Lung (tissue), 12 donors: ENCODE results near the gene FAM118A. TPM values are rescaled to one million over a fixed set of nuclear protein-coding genes. Genes with fewer than 3 reads are reported as not detected.
"Not testable (repeated sequence)": the region's sequence is repeated elsewhere in the genome, so short reads cannot be mapped to it uniquely, and the experiment has no call there.

Source experiments
- ATAC-seq: fragments of 200-7000 bp; cut with Tn5 transposase; one replicate; pipeline ENCODE4 v1.9.1; 2020; ENCODE audit warnings: moderate number of reproducible peaks; ENCODE audit not compliant: insufficient read depth, low FRiP score
- DNase-seq, 3 donors: peaks; one replicate each; pipeline ENCODE4 v3.0.0-alpha.2; 2013 to 2017
- H3K27ac ChIP-seq, 2 donors: one replicate each; pipeline ENCODE4 v1.5.1; 2013; ENCODE audit warnings: mild to moderate bottlenecking in 2 of 2, moderate library complexity in 2 of 2, control low read depth in 1 of 2, inconsistent platforms in 1 of 2, low read depth in 1 of 2, low read length in 1 of 2
- H3K27me3 ChIP-seq, 3 donors: one replicate each; pipeline ENCODE4 v1.5.1; 2013; ENCODE audit warnings: low read length in 2 of 3; ENCODE audit not compliant: control insufficient read depth in 3 of 3, insufficient read depth in 3 of 3
- H3K36me3 ChIP-seq, 4 donors: one replicate each; pipeline ENCODE4 v1.5.1; 2013; ENCODE audit warnings: low read length in 4 of 4, mild to moderate bottlenecking in 1 of 4, moderate library complexity in 1 of 4; ENCODE audit not compliant: control insufficient read depth in 4 of 4, insufficient read depth in 4 of 4
- H3K4me1 ChIP-seq, 5 donors: one replicate each; pipeline ENCODE4 v1.5.1; 2013; ENCODE audit warnings: low read length in 5 of 5, mild to moderate bottlenecking in 2 of 5, moderate library complexity in 1 of 5; ENCODE audit not compliant: control insufficient read depth in 5 of 5, insufficient read depth in 5 of 5
- H3K4me3 ChIP-seq: one replicate; pipeline ENCODE4 v1.5.1; 2013; ENCODE audit warnings: mild to moderate bottlenecking, control low read depth, moderate library complexity
- H3K9ac ChIP-seq, 2 donors: one replicate each; pipeline ENCODE4 v1.5.1; 2013; ENCODE audit warnings: low read length in 2 of 2, control low read depth in 1 of 2; ENCODE audit not compliant: insufficient read depth in 1 of 2
- H3K9me3 ChIP-seq, 4 donors: one replicate each; pipeline ENCODE4 v1.5.1; 2013; ENCODE audit warnings: low read length in 3 of 4, mild to moderate bottlenecking in 1 of 4, moderate library complexity in 1 of 4; ENCODE audit not compliant: control insufficient read depth in 4 of 4, insufficient read depth in 3 of 4
- CTCF ChIP-seq: IDR thresholded peaks from 2 replicates; pipeline ENCODE4 v1.5.1; 2012; ENCODE audit warnings: mild to moderate bottlenecking; ENCODE audit errors: control extremely low read depth, extremely low read depth
- WGBS, 2 donors: extraction: QIAGEN DNeasy Blood & Tissue Kit; methylation state at CpG; one replicate each; pipeline ENCODE4 v1.1.7; 2013; 5-methylcytosine and 5-hydroxymethylcytosine counted together
- polyA plus RNA-seq, 2 donors: library from polyadenylated mRNA; stranded (reverse); fragments of 200-250 nt; gene quantifications; one replicate each; pipeline ENCODE4 v1.2.1, GENCODE V29; 2013
- total RNA-seq, 2 donors: library from RNA; depleted of rRNA in 1 of 2; stranded (reverse); fragments of >200 nt in 1 of 2; gene quantifications; one replicate each; pipeline ENCODE4 v1.2.1, GENCODE V29; 2014 to 2021
- donor health status: control.
- donor health status: control.
- donor health status: Bipolar disorder and iron deficiency.
- donor health status: healthy.
- donor health status: DM: yes; HTN: yes; CAD: no.

The FAM118A gene
- total and polyA plus RNA-seq, 4 donors = 12.0 to 71.8 (median 28.4) TPM

- H3K9me3 ChIP-seq = no peaks in the 10 kb centered on the region
- DNase-seq = no peak
- H3K4me1 ChIP-seq = peaks cover 1 to 18% (median 7%) of the 10 kb centered on the region in 5 donors
- H3K4me3 ChIP-seq = no peak overlapping the region
- H3K27ac ChIP-seq = no peak overlapping the region
- ATAC-seq = no peak
- WGBS, 2 donors = 78 to 88% methylated on average over 7 of the region's 7 CpGs
- peaks cover 4 to 28% (median 27%) of the 10 kb centered on the region in 4 donors for H3K36me3 ChIP-seq
- H3K9ac ChIP-seq = no peak overlapping the region
- no peaks in the 10 kb centered on the region for H3K27me3 ChIP-seq
- no peak for TF ChIP-seq CTCF
Observed at GRCh38 chr22:45323695-45324094, 14.0 kb downstream of the FAM118A start.

- Histone ChIP-seq H3K27ac (no peak overlapping the region), H3K36me3 (peaks cover 4 to 31% (median 27%) of the 10 kb centered on the region in 4 donors), H3K4me3 (no peak overlapping the region), H3K9me3 (no peaks in the 10 kb centered on the region), H3K9ac (no peak overlapping the region), H3K4me1 (peaks cover 0 to 12% (median 5%) of the 10 kb centered on the region in 5 donors), H3K27me3 (no peaks in the 10 kb centered on the region)
- WGBS, 2 donors = 90 to 94% methylated on average over 12 of the region's 12 CpGs
- DNase-seq (no peak), ATAC-seq (no peak)
- no peak for TF ChIP-seq CTCF
Observed at GRCh38 chr22:45324311-45324711, 14.6 kb downstream of the FAM118A start.

GRCh38 chr22:45328261-45328660 lies 18.5 kb downstream of the FAM118A start:
- not testable (repeated sequence) for H3K4me1 ChIP-seq, H3K27ac ChIP-seq, H3K9me3 ChIP-seq, H3K4me3 ChIP-seq, ATAC-seq, H3K27me3 ChIP-seq, DNase-seq, H3K9ac ChIP-seq
- peaks cover 6 to 44% (median 36%) of the 10 kb centered on the region in 4 donors for H3K36me3 ChIP-seq
- 87 to 95% methylated on average over 7 of the region's 8 CpGs for WGBS, 2 donors

GRCh38 chr22:45328822-45329529 lies 19.2 kb downstream of the FAM118A start:
- WGBS, 2 donors = 58 to 61% methylated on average over 8 of the region's 8 CpGs
- TF ChIP-seq CTCF = no peak
- no peak for ATAC-seq
- Histone ChIP-seq H3K9ac (no peak overlapping the region), H3K27me3 (no peaks in the 10 kb centered on the region), H3K36me3 (peaks cover 2 to 37% (median 29%) of the 10 kb centered on the region in 4 donors), H3K4me1 (peaks cover 0 to 7% (median 0%) of the 10 kb centered on the region in 5 donors), H3K9me3 (no peaks in the 10 kb centered on the region), H3K27ac (peak overlapping the region in 1 of 2 donors; percentile 62), H3K4me3 (no peak overlapping the region)
- DNase-seq = no peak
